HG03135 (cell line): Measurements from ENCODE around the gene DDX51.
"Not testable (repeated sequence)": the region's sequence is repeated elsewhere in the genome, so short reads cannot be mapped to it uniquely, and the experiment has no call there.

Experiments
- ATAC-seq: cut with Tn5 transposase; IDR thresholded peaks from one replicate; pipeline ENCODE4 v1.9.1; 2021; ENCODE audit warnings: mild to moderate bottlenecking, moderate library complexity; ENCODE audit not compliant: unreplicated experiment

DDX51 gene

DNA sequence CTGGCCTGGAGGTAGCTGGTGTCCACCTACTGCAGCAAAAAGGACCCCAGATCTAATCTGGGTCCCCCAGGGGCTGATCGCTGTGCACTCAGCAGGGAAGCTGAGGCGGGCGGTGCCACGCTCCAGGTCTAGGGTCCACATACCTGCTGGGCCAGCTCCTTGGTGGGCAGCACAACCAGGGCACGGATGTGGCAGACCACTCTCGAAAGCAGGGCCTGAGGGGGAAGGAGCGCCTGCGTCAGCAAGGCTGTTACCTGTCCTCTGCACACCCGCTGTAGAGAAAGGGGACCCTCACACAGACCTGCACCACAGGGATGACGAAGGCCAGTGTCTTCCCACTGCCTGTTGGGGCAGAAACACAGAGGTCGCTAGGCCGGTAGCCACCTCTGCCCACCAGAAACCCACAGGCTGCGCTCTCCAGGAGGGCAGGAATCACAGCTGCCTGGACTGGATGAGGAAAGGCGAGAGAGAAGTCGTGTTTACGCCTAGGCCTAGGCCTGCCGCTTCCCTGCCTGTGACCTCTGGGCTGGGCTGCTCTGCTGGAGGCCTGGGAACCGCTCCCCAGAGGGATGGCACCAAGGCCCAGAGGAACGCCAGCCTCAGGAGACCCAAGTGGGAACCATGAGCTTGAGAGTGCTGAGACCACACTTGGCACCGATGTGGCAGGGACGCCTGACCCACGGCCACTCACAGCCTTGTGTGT lies 2.0 kb downstream of the DDX51 start:
- no peak for ATAC-seq

DNA sequence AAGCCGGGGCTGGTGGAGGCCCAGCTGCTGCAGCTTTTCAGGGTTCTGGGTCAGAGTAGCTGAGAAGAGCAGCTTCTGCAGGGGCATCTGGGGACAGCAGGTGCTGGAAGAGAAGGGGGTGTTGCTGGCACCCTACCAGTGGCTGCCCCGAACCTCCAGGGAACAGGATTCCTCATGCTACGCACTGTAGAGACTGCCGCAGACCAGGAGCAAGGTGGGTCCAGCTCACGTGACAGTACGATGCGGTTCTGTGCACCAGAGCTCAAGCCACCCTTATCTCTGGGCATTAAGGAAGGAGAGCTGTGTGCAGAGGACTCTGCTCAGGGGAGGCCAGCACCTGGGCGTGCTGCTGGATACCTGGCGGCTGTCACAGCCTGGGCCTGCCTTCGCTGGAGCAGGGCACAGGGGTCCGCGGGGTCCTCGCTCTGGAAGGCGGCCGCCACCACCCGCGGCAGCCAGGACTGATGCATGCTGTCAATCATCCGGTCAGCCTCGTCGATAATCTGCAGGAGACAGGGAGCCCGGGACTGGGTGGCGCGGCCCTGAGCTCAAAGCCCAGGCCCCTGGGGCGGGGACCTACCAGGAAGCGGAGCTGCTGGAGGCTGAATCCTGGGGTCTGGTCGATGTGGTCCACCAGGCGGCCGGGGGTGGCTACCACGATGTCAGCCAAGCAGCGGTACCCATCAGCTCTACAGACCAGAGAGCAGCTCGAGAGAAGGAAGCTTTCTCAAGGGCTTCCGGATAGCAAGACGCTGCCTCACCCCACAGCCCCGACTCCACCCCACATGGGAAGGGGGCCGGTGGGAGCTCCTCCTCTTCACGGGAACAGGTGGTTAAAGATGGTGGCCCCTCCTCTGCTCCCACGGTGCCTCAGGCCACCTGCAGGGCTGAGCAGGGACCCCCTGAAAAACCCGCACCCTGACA lies 2.9 kb downstream of the DDX51 start:
- no peak for ATAC-seq

- ATAC-seq = no peak
Measured at GRCh38 chr12:132140501-132140900, 3.6 kb downstream of the DDX51 start.

- ATAC-seq = no peak
Measured at GRCh38 chr12:132139912-132140311, 4.2 kb downstream of the DDX51 start.

DNA sequence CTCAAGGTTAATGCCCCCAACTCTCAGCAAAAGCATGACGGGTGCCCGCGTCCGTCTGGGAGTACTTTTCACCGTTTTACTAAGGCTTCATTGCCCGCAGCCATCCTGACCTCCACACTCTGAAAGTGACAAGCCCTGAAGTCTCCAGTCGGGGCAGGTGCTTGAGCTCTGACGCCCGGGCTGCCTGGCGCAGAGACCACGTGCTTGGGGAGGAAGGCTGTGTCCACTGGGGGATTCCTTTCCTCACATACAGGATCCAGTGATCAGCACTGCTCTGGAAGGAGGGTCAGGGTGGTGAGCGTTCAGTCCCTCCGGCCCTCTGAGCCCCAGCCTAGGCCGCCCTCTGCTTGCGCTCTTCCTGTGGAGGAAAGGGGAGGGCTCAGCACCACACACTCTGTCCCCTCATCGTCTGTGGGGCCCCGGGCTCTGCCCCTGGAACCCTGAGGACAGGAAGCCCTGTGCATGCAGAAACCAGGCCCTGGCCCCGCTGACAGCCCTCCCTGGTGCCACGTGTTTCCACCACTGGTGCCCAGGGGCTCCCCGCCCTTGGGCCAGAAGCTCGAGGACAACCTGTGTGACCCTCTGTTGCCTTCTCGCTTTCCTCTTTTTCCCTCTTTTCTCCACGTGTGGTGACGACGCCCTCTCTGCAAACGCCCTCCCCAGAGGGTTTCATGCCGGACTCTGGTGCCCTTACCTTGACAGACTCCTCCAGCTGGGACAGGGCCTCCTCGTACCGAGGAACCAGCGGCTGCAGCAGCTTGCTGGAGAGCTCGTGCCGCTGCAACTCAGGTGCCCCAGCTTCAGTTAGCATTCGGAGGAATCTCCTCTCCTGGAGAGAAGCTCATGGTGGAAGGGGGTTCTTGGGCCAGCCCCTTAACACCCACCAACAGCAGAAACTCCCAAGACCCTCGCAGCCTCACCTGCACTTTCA lies 4.9 kb downstream of the DDX51 start:
- no peak for ATAC-seq

- no peak for ATAC-seq
Measured at GRCh38 chr12:132137483-132138125, 6.5 kb downstream of the DDX51 start.

- ATAC-seq = not testable (repeated sequence)
Measured at GRCh38 chr12:132136226-132136625, 7.9 kb downstream of the DDX51 start.

DNA sequence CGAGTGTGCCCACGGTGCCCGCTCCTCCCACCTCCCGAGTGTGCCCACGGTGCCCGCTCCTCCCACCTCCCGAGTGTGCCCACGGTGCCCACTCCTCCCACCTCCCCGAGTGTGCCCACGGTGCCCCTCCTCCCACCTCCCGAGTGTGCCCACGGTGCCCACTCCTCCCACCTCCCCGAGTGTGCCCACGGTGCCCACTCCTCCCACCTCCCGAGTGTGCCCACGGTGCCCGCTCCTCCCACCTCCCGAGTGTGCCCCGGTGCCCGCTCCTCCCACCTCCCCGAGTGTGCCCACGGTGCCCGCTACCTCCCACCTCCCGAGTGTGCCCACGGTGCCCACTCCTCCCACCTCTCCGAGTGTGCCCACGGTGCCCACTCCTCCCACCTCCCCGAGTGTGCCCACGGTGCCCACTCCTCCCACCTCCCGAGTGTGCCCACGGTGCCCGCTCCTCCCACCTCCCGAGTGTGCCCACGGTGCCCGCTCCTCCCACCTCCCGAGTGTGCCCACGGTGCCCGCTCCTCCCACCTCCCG lies 9.4 kb downstream of the DDX51 start:
- not testable (repeated sequence) for ATAC-seq

- no peak for ATAC-seq
Measured at GRCh38 chr12:132133952-132134652, 10.0 kb downstream of the DDX51 start.

DNA sequence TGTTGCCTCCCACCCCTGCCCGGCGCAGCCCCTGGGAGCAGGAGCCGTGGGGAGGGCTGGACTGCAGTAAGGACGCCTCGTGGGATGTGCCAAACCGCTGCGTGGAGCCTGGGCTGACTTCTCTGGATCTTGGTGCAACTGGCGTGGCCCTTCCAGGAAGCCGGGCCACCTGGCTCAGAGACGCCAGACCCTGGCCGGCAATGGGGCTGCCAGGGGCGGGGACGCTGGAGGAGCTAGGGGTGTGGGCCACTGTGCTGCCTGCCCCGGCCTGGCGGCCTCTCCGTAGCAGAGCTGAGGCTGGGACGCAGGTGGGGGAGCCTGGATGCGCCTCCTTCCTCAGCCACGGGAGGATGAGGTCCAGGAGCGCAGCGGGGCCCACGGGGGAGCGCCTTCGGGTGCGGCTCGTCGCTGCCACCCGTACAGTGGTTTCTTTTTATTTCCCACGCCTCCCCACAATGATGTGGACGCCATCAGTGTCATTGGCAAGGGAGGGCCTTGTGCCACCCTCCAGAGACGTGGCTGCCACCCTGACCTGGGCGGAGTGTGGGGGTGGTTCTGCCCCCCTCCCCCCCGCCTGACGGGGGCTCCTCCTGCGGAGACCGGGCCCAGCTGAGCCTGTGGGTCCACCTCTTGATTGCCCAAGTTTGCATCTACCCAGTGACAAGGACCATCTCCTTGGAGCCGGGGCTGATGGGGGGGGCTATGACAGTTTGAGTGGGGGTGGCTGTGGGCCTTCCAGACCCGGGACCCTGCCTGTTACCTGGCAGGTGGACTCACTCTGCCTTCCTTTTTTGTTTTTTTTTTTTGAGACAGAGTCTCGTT lies 11.3 kb downstream of the DDX51 start:
- ATAC-seq = no peak

DNA sequence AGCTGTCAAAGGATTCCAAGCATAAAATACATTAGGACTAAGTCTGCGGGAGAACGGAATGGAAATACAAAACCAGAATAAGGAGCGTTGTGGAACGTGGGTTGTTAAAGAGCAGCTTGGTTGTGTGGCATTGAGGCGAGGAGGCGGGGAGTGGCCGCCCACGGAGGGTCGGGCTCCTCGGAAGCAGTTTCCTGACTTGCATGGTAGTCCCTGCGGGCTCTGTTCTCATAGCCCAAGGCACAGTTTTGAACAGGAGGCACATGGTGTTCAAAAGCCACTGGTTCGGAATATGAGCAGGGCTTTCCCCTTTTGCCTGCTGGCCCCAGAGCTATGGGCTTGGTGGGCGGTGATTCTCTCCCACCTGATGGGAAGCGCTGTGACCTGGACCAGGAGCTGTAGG lies 12.2 kb downstream of the DDX51 start:
- no peak for ATAC-seq

- no peak for ATAC-seq
Measured at GRCh38 chr12:132131229-132131628, 12.9 kb downstream of the DDX51 start.

- no peak for ATAC-seq
Measured at GRCh38 chr12:132130690-132131089, 13.4 kb downstream of the DDX51 start.

- ATAC-seq = no peak
Measured at GRCh38 chr12:132129007-132129406, 15.1 kb downstream of the DDX51 start.

- ATAC-seq = no peak
Measured at GRCh38 chr12:132127041-132127440, 17.1 kb downstream of the DDX51 start.

GRCh38 chr12:132125736-132126135 lies 18.4 kb downstream of the DDX51 start:
- no peak for ATAC-seq

- ATAC-seq = no peak
Measured at GRCh38 chr12:132124766-132125425, 19.2 kb downstream of the DDX51 start.
